ENCODE measurements around the gene UMODL1. TPM values are rescaled to one million over a fixed set of nuclear protein-coding genes. Genes with fewer than 3 reads are reported as not detected.

UMODL1 gene
- total and polyA plus RNA-seq, 12 donors = 0.10 to 0.79 (median 0.17) TPM; not detected in 9

- Histone ChIP-seq H3K9me3 (replicated peaks in 1 of 3) (no peaks in the 10 kb centered on the region), H3K27me3 (no peaks in the 10 kb centered on the region), H3K4me1 (replicated peaks in 1 of 2) (peaks cover 4 to 10% of the 10 kb centered on the region in 2 donors), H3K36me3 (replicated peaks in 1 of 2) (no peaks in the 10 kb centered on the region), H3K4me3 (no peak overlapping the region), H3K27ac (no peak overlapping the region)
- DNase-seq = no peak
- intact Hi-C loops (cut with DNase I) = no loop called here
- WGBS, 4 donors = 75 to 82% (median 77%) methylated on average over 10 of the region's 10 CpGs
- TF ChIP-seq CTCF (IDR thresholded peaks at IDR 0.05) (no peak), POLR2A (IDR thresholded peaks at IDR 0.05) (no peak)
Measured at GRCh38 chr21:42096566-42096965, 25.4 kb downstream of the UMODL1 start.

DNA sequence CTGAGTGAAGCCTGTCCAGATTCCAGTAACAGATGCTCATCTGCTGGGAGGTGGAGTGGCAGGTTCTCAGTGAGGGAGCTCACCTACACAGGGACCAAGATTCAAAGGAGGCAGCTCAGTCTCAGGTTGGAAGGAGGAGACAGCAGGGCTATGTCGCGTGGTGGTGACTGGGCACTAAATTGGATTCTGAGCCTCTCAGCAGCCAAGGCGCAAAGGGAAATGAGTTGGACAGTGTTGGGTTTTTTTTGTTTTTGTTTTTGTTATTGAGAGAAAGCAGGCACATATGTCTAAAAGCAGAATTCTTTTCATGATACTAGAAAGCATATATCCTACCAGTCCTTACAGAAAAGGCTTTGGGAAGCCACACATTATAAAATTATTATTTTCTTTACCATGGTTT lies 26.2 kb downstream of the UMODL1 start:
- no peaks in the 10 kb centered on the region for H3K27me3 ChIP-seq
- peak overlapping the region in 2 of 5 donors; percentile 68 to 83 for H3K27ac ChIP-seq
- intact Hi-C loops (cut with DNase I) = no loop called here
- TF ChIP-seq CTCF (IDR thresholded peaks at IDR 0.05) (no peak), POLR2A (IDR thresholded peaks at IDR 0.05) (no peak)
- H3K36me3 ChIP-seq (replicated peaks in 1 of 2) = no peaks in the 10 kb centered on the region
- H3K4me3 ChIP-seq = no peak overlapping the region
- 87 to 95% (median 87%) methylated on average over 3 of the region's 3 CpGs for WGBS, 4 donors
- DNase-seq = no peak
- peaks cover 4 to 10% of the 10 kb centered on the region in 2 donors for H3K4me1 ChIP-seq (replicated peaks in 1 of 2)
- H3K9me3 ChIP-seq (replicated peaks in 1 of 3) = no peaks in the 10 kb centered on the region

- WGBS, 4 donors = 13 to 20% (median 14%) methylated on average over 5 to 8 of the region's 8 CpGs
- TF ChIP-seq POLR2A (IDR thresholded peaks at IDR 0.05) = peak in 1 of 2 donors; percentile 74
- TF ChIP-seq CTCF (IDR thresholded peaks at IDR 0.05) = no peak
- Histone ChIP-seq H3K9me3 (replicated peaks in 1 of 3) (no peaks in the 10 kb centered on the region), H3K4me3 (no peak overlapping the region), H3K27me3 (no peaks in the 10 kb centered on the region), H3K4me1 (replicated peaks in 1 of 2) (peaks cover 4 to 10% of the 10 kb centered on the region in 2 donors), H3K36me3 (replicated peaks in 1 of 2) (no peaks in the 10 kb centered on the region), H3K27ac (peak overlapping the region; percentile 29 to 89 (median 68))
- intact Hi-C loops (cut with DNase I) = no loop called here
- peak; percentile 84 to 93 (median 89) for DNase-seq
Measured at GRCh38 chr21:42097860-42098454, 26.8 kb downstream of the UMODL1 start.

DNA sequence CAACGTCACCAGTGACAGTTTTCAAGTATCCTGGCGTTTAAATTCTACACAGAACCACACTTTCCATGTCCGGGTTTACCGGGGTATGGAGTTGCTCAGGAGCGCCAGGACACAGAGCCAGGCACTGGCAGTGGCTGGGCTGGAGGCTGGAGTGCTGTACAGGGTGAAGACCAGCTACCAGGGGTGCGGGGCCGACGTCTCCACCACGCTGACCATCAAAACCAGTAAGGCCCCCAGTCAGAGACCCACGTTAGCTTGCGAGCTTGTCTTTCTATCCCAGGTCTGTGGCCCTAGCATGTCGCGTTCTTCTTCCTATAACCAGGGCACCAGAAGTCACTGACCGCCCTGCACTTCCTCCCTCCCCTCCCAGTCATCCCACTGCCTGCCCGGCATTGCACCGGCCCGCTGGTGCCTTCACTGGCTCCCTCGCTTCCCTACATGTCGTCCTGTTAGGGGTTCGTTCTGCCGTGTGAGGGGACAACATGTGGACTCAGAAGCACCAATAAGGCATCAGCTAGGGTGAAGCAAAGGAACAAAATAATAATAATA lies 27.9 kb downstream of the UMODL1 start:
- H3K36me3 ChIP-seq (replicated peaks in 1 of 2) = no peaks in the 10 kb centered on the region
- intact Hi-C loops (cut with DNase I) = no loop called here
- no peaks in the 10 kb centered on the region for H3K27me3 ChIP-seq
- H3K4me3 ChIP-seq = no peak overlapping the region
- no peaks in the 10 kb centered on the region for H3K9me3 ChIP-seq (replicated peaks in 1 of 3)
- TF ChIP-seq POLR2A (IDR thresholded peaks at IDR 0.05) (no peak), CTCF (IDR thresholded peaks at IDR 0.05) (no peak)
- H3K4me1 ChIP-seq (replicated peaks in 1 of 2) = peaks cover 4 to 10% of the 10 kb centered on the region in 2 donors
- WGBS, 4 donors = 86 to 88% (median 87%) methylated on average over 20 to 21 of the region's 21 CpGs
- H3K27ac ChIP-seq = no peak overlapping the region
- DNase-seq = no peak

All from adrenal gland (tissue), 12 donors.